ENCODE measurements around the gene ZDBF2.

Gene ZDBF2

DNA sequence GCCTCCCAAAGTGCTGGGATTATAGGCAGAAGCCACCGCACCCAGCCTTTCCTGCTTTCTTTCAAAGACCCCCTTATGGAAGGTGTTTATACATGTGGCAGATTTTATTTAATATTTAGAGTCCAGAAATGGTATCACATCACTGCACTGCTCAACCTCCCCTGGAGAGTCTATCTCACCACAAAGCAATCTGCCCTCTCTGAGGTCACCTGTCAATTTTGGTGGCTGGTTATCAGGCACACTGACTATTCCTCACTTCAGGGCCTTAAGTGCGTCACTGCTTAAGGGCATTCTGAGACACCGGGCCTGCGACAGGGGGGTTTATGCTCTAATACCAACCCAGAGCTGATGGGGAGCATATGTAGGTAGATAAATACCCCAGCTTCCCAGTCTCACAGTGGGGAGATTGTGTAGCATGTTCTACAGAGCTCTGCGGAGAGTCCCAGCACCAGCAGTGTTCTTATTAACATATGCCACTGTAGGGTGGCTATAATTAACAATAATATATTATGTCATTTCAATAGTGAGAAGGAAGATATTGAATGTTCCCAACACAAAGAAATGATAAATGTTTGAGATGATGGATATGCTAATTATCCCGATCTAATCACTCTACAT, 42.7 kb upstream of the ZDBF2 start:
- Histone ChIP-seq H3K9me3 (no peaks in the 10 kb centered on the region), H3K4me1 (ENCODE audit: control insufficient read depth in 1 of 2, insufficient read depth in 1 of 2, low read depth in 1 of 2, low read length in 1 of 2) (no peaks in the 10 kb centered on the region), H3K27ac (no peak overlapping the region), H3K4me3 (ENCODE audit: low read depth in 1 of 2, low read length in 1 of 2) (no peak overlapping the region), H3K36me3 (no peaks in the 10 kb centered on the region), H3K27me3 (peaks cover 37% of the 10 kb centered on the region)
- TF ChIP-seq, protein P1, sequence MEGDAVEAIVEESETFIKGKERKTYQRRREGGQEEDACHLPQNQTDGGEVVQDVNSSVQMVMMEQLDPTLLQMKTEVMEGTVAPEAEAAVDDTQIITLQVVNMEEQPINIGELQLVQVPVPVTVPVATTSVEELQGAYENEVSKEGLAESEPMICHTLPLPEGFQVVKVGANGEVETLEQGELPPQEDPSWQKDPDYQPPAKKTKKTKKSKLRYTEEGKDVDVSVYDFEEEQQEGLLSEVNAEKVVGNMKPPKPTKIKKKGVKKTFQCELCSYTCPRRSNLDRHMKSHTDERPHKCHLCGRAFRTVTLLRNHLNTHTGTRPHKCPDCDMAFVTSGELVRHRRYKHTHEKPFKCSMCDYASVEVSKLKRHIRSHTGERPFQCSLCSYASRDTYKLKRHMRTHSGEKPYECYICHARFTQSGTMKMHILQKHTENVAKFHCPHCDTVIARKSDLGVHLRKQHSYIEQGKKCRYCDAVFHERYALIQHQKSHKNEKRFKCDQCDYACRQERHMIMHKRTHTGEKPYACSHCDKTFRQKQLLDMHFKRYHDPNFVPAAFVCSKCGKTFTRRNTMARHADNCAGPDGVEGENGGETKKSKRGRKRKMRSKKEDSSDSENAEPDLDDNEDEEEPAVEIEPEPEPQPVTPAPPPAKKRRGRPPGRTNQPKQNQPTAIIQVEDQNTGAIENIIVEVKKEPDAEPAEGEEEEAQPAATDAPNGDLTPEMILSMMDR (IDR thresholded peaks at IDR 0.05): no peak

- H3K27ac ChIP-seq: no peak overlapping the region
- no peaks in the 10 kb centered on the region for H3K36me3 ChIP-seq
- H3K4me1 ChIP-seq (ENCODE audit: control insufficient read depth in 1 of 2, insufficient read depth in 1 of 2, low read depth in 1 of 2, low read length in 1 of 2): no peaks in the 10 kb centered on the region
- TF ChIP-seq, protein P1 (IDR thresholded peaks at IDR 0.05): no peak
- H3K9me3 ChIP-seq: no peaks in the 10 kb centered on the region
- no peak overlapping the region for H3K4me3 ChIP-seq (ENCODE audit: low read depth in 1 of 2, low read length in 1 of 2)
- H3K27me3 ChIP-seq: peaks cover 31% of the 10 kb centered on the region
Observed at GRCh38 chr2:206232287-206233035, 42.0 kb upstream of the ZDBF2 start.

GRCh38 chr2:206239157-206239556, 35.3 kb upstream of the ZDBF2 start:
- Histone ChIP-seq H3K4me3 (ENCODE audit: low read depth in 1 of 2, low read length in 1 of 2) (no peak overlapping the region), H3K4me1 (ENCODE audit: control insufficient read depth in 1 of 2, insufficient read depth in 1 of 2, low read depth in 1 of 2, low read length in 1 of 2) (no peaks in the 10 kb centered on the region), H3K36me3 (no peaks in the 10 kb centered on the region), H3K27ac (no peak overlapping the region), H3K27me3 (peaks cover 40% of the 10 kb centered on the region), H3K9me3 (no peaks in the 10 kb centered on the region)
- TF ChIP-seq, protein P1 (IDR thresholded peaks at IDR 0.05): no peak

- Histone ChIP-seq H3K27ac (no peak overlapping the region), H3K4me3 (ENCODE audit: low read depth in 1 of 2, low read length in 1 of 2) (no peak overlapping the region), H3K4me1 (ENCODE audit: control insufficient read depth in 1 of 2, insufficient read depth in 1 of 2, low read depth in 1 of 2, low read length in 1 of 2) (no peaks in the 10 kb centered on the region), H3K9me3 (no peaks in the 10 kb centered on the region), H3K27me3 (peaks cover 36% of the 10 kb centered on the region), H3K36me3 (no peaks in the 10 kb centered on the region)
- TF ChIP-seq, protein P1 (IDR thresholded peaks at IDR 0.05): no peak
Observed at GRCh38 chr2:206240327-206240726, 34.1 kb upstream of the ZDBF2 start.

DNA sequence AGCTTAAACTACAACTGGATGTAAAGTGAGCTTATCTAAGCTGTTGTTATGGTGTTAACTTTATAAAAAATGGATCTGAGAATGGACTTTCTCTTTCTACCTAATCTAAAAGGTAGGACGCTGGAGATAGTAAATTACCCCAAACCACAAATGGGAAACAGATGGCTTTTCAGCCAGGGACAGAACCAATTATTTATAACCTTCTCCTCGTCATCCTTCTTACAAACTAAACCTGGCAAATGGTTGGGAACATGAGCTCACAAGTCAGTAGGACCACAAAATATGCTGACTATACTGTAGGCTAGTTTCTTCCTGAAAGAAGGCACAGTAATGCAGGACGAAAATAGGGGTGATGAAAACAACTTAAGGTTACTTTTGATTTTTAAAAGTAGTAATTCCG, 32.7 kb upstream of the ZDBF2 start:
- Histone ChIP-seq H3K4me1 (ENCODE audit: control insufficient read depth in 1 of 2, insufficient read depth in 1 of 2, low read depth in 1 of 2, low read length in 1 of 2) (no peaks in the 10 kb centered on the region), H3K9me3 (no peaks in the 10 kb centered on the region), H3K36me3 (no peaks in the 10 kb centered on the region), H3K4me3 (ENCODE audit: low read depth in 1 of 2, low read length in 1 of 2) (no peak overlapping the region), H3K27ac (no peak overlapping the region), H3K27me3 (peaks cover 44% of the 10 kb centered on the region)
- TF ChIP-seq, protein P1 (IDR thresholded peaks at IDR 0.05): no peak
